HL-60 (cell line): ENCODE measurements around the gene CEP68.

Experiments used
- DNase-seq, 2 experiments: peaks; one replicate each; pipeline ENCODE4 v3.0.0-alpha.2; 2010 to 2020; ENCODE audit warnings: low read depth in 1 of 2, low spot score in 1 of 2
- H3K27ac ChIP-seq: fragments of 250-450 bp; sonication (Bioruptor Pico); replicated peaks from 2 replicates; pipeline ENCODE4 v1.5.1; 2020; ENCODE audit warnings: mild to moderate bottlenecking, moderate library complexity
- H3K27me3 ChIP-seq: fragments of 250-450 bp; sonication (Bioruptor Pico); 2 replicates; pipeline ENCODE4 v1.5.1; 2021; ENCODE audit warnings: mild to moderate bottlenecking, moderate library complexity; ENCODE audit not compliant: insufficient read depth, poor library complexity, severe bottlenecking
- H3K4me3 ChIP-seq: replicated peaks from 2 replicates; pipeline ENCODE4 v1.5.1; 2011; ENCODE audit warnings: mild to moderate bottlenecking, control low read depth, low read length; ENCODE audit not compliant: insufficient read depth
- CTCF ChIP-seq: IDR thresholded peaks from one replicate; pipeline ENCODE4 v1.5.1; 2011; ENCODE audit warnings: low read length, control low read depth, inconsistent platforms; ENCODE audit not compliant: insufficient read depth
- GABPA ChIP-seq: IDR thresholded peaks from 2 replicates; pipeline ENCODE4 v1.6.1; 2012; ENCODE audit warnings: low read depth
- POLR2AphosphoS5 ChIP-seq: IDR thresholded peaks from 2 replicates; pipeline ENCODE4 v1.6.1; 2012; ENCODE audit warnings: low read depth
- REST ChIP-seq: IDR thresholded peaks from 2 replicates; pipeline ENCODE4 v1.6.1; 2012; ENCODE audit warnings: low read depth; ENCODE audit not compliant: insufficient replicate concordance
- SPI1 ChIP-seq: IDR thresholded peaks from 2 replicates; pipeline ENCODE4 v1.6.1; 2012; ENCODE audit warnings: low read depth, mild to moderate bottlenecking, borderline replicate concordance

Gene CEP68

GRCh38 chr2:65079017-65079416, 22.8 kb downstream of the CEP68 start:
- Histone ChIP-seq H3K4me3 (no peak overlapping the region), H3K27ac (no peak overlapping the region), H3K27me3 (no peaks in the 10 kb centered on the region)
- no peak for DNase-seq
- TF ChIP-seq POLR2AphosphoS5: no peak; the same call in 1 of the 2 replicates
- TF ChIP-seq REST: no peak
- no peak for TF ChIP-seq CTCF
- TF ChIP-seq GABPA: no peak
- no peak for TF ChIP-seq SPI1

- Histone ChIP-seq H3K4me3 (no peak overlapping the region), H3K27ac (peak overlapping the region; percentile 0; the same call in 1 of the 2 replicates), H3K27me3 (no peaks in the 10 kb centered on the region)
- no peak for TF ChIP-seq REST
- peak; percentile 47; the same call in 1 of the 2 replicates for TF ChIP-seq SPI1
- TF ChIP-seq CTCF: no peak
- TF ChIP-seq GABPA: no peak
- TF ChIP-seq POLR2AphosphoS5: peak; percentile 67; the same call in 1 of the 2 replicates
- DNase-seq: peak; percentile 41 to 84
These were observed 25.0 kb downstream of the CEP68 start for GRCh38 chr2:65081232-65081685.

- no peak overlapping the region for H3K4me3 ChIP-seq
- TF ChIP-seq REST (no peak), SPI1 (no peak), GABPA (no peak), CTCF (no peak), POLR2AphosphoS5 (no peak)
- no peaks in the 10 kb centered on the region for H3K27me3 ChIP-seq
- no peak for DNase-seq
- no peak overlapping the region for H3K27ac ChIP-seq
These were observed 28.9 kb downstream of the CEP68 start for GRCh38 chr2:65085148-65085547.
